ENCODE results near the gene CFAP77.

Gene CFAP77

DNA sequence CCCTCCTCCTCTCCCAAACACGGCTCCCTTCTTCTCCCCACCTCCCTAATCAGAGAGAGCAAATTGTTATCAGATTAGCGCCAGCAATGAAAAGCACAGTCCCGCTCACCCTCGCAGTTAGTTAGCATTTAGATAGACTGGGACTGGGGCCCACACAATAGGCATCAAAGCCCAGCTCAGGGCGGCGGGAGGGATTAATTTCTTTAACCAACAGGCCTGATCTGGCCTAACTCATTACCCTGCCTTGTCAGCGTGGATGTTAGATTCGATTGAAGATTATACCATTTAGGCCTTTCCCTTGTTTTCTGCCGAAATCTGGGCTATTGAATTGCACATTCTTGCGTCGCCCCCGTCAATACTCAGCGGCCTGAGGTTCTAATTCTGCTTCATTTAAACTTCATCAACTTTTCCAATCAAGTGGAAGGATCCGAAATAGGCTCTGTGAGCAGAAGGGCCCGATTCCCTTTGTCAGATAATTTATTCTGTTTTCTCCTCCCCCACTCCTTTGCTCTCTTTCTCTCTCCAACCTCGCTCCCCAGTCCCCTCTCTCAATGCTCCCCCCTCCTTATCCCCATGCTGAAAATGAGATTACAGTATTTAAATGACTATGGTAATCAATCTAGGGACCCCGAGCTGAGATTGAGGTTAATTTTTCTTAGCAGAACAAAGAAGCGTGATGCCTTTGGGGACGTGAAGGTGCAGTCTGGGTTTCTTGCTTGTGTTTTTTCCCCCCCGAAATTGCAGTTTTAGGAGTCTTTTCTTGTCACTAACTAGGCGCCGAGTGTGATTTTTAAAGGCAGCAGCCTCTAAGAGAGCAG lies 15.1 kb downstream of the CFAP77 start:
- no peaks in the 10 kb centered on the region for H3K9me3 Mint-ChIP-seq
- no peak for ATAC-seq
- no peaks in the 10 kb centered on the region for H3K36me3 Mint-ChIP-seq
- H3K27me3 Mint-ChIP-seq: peaks cover 54% of the 10 kb centered on the region
- no peak overlapping the region for H3K4me3 Mint-ChIP-seq
- no peaks in the 10 kb centered on the region for H3K4me1 Mint-ChIP-seq
- H3K27ac Mint-ChIP-seq: no peak overlapping the region

DNA sequence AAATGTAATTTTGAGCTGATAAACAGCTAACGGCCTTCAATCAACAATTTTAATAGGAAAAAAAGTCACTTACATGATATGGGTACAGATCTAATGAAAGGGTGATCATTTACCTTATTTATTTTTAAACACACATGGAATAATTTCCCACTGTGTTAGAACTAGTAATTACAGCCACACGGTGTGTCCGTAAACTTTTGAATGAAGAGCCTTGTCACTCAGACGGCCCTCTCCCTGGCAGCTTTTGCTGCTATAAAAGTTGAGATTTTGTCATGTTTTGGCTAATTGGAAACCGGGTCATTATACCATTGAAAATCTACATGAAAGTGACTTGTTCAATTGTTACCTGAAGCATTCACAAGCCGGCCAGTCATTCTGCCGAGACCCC lies 15.7 kb downstream of the CFAP77 start:
- Mint-ChIP-seq H3K4me1 (no peaks in the 10 kb centered on the region), H3K27me3 (peaks cover 57% of the 10 kb centered on the region), H3K9me3 (no peaks in the 10 kb centered on the region), H3K27ac (no peak overlapping the region), H3K36me3 (no peaks in the 10 kb centered on the region), H3K4me3 (no peak overlapping the region)
- no peak for ATAC-seq

DNA sequence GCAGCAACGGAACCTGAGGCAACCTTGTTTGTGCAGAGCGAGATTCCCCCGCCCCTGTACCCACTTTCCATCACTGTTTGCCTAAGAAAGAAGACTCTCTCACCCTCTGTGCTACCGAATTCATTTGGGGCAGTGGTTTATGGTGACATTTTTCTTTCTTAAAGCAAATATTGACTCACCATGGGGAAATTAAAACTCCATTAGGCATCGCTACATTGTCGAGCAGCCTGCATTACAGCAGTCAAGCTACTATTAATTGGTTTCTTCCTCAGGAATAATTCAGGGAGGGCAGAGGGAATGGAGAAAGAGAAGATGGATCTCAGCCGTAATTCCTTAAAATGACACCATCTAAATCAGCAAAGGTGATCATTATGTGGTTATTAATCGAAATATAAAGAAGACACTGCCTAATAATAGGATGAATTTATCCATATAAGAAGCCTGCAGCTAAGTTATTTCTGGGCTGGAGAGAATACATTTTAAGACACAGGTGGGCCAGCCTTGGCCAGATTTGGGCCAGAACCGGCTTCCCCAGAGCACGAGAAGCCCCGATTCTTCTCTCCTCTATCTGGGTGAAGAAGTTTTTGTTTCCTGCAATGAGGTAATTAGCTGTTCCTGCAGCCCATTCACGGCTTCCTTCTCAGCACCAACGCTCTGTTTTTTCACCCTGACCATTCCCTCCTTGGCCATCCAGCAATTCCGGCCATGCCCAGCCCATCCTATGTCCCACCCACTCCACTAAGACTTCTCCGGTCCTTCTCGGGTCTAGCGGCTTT lies 16.8 kb downstream of the CFAP77 start:
- no peak for ATAC-seq
- H3K36me3 Mint-ChIP-seq: no peaks in the 10 kb centered on the region
- no peak overlapping the region for H3K27ac Mint-ChIP-seq
- no peak overlapping the region for H3K4me3 Mint-ChIP-seq
- H3K9me3 Mint-ChIP-seq: no peaks in the 10 kb centered on the region
- H3K27me3 Mint-ChIP-seq: peaks cover 62% of the 10 kb centered on the region
- H3K4me1 Mint-ChIP-seq: no peaks in the 10 kb centered on the region

DNA sequence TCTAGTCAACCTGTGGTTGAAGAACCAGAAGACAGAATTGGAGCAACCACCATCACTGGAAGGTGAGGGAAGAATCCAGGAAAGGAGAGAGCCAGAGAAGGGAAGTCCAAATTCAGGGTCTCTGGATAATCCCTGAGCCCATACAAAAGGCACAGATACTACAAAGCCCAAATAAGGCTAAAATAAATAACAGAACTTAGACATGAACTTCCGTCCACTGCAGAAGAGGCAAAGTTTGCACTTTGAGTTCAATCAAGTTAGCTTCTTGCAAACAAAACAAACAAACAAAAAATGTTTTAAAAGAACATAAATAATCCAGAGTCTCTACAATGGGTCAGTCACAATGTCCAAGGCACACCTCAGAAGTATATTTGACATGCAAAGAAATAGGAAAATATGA lies 21.0 kb downstream of the CFAP77 start:
- Mint-ChIP-seq H3K27ac (no peak overlapping the region), H3K27me3 (peaks cover 53% of the 10 kb centered on the region), H3K4me1 (no peaks in the 10 kb centered on the region), H3K36me3 (no peaks in the 10 kb centered on the region), H3K9me3 (no peaks in the 10 kb centered on the region), H3K4me3 (no peak overlapping the region)
- ATAC-seq: no peak

DNA sequence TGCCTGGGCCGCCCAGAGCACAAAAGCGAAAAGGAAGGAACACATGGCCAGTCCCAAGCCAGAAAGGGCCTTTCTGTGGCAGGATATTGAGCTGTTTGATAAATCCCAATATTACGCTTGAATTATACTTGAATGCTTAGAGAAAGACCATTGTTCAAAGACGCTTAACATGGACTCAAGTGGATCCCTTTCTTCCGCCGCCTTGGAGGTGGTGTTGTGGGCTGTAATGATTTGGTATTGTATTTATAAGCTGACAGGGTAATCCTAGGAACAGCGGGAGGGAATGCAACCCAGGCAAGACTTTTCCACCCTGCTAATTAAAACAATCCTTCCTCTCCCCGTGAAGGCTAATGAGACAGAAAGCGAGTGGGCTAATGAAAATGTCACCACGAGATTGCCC lies 24.9 kb downstream of the CFAP77 start:
- Mint-ChIP-seq H3K27ac (no peak overlapping the region), H3K4me3 (no peak overlapping the region), H3K4me1 (no peaks in the 10 kb centered on the region), H3K36me3 (no peaks in the 10 kb centered on the region), H3K9me3 (no peaks in the 10 kb centered on the region), H3K27me3 (peaks cover 55% of the 10 kb centered on the region)
- no peak for ATAC-seq

DNA sequence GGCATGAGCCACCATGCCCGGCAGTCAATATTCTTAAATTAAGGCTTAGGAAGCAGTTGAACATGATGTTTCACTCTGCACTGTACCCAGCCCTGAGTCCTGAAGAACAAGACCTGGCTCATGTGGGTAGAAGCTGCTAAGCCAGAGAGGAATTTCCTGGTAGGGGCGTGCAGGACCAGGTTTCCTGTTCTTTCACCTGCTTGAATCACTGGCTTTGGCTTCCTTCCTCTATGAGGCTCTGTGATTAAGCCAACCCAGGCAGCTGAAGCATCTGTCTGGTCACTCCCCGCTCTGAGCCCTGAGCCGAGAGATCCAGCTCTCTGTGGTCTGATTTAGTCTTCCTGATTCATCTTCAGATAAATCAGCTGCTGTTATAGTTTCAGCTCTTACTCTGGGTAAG lies 29.1 kb downstream of the CFAP77 start:
- no peak for ATAC-seq
- Mint-ChIP-seq H3K27ac (no peak overlapping the region), H3K36me3 (no peaks in the 10 kb centered on the region), H3K9me3 (no peaks in the 10 kb centered on the region), H3K4me1 (no peaks in the 10 kb centered on the region), H3K27me3 (peaks cover 59% of the 10 kb centered on the region), H3K4me3 (no peak overlapping the region)

DNA sequence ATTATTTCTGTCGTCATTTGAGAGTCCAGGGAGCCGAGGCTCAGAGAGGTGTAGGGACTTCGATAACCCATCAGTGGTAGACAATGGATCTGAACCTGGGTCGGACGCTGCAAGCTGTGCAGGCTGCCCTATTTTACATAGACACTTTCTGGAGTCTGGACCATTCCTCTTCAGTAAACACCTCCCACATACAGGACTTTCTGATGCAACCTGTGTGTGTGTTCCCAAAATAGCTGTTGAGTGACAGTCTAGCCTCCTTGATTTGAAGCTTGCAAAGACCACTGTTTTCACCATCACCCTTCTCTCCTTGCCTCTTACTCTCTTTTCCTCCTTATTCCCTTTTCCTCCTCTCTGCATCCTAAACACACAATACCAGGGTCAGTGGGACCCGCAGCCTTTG lies 30.7 kb downstream of the CFAP77 start:
- Mint-ChIP-seq H3K36me3 (no peaks in the 10 kb centered on the region), H3K27ac (no peak overlapping the region), H3K9me3 (no peaks in the 10 kb centered on the region), H3K4me1 (no peaks in the 10 kb centered on the region), H3K27me3 (peaks cover 63% of the 10 kb centered on the region), H3K4me3 (no peak overlapping the region)
- ATAC-seq: no peak

DNA sequence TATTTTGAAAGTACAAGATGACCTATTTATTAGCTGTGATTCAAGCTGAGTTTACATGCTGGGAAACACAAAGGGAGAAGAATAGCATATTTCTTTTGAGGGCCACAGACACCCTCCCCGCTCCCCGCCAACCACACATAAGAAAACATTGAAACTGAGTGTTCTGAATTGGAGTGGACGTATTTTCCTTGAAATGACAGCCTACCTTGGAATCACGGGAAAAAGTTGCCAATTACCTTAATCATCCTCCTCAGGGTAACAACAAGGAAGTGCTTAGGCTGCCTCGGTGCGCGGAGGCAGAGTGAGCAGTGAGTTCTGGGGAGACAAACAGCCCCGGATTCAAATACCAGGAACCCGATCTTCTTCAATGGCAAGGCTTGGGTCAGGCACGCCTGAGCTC lies 31.4 kb downstream of the CFAP77 start:
- H3K27ac Mint-ChIP-seq: no peak overlapping the region
- H3K4me1 Mint-ChIP-seq: no peaks in the 10 kb centered on the region
- no peaks in the 10 kb centered on the region for H3K9me3 Mint-ChIP-seq
- H3K4me3 Mint-ChIP-seq: no peak overlapping the region
- no peak for ATAC-seq
- no peaks in the 10 kb centered on the region for H3K36me3 Mint-ChIP-seq
- peaks cover 60% of the 10 kb centered on the region for H3K27me3 Mint-ChIP-seq

DNA sequence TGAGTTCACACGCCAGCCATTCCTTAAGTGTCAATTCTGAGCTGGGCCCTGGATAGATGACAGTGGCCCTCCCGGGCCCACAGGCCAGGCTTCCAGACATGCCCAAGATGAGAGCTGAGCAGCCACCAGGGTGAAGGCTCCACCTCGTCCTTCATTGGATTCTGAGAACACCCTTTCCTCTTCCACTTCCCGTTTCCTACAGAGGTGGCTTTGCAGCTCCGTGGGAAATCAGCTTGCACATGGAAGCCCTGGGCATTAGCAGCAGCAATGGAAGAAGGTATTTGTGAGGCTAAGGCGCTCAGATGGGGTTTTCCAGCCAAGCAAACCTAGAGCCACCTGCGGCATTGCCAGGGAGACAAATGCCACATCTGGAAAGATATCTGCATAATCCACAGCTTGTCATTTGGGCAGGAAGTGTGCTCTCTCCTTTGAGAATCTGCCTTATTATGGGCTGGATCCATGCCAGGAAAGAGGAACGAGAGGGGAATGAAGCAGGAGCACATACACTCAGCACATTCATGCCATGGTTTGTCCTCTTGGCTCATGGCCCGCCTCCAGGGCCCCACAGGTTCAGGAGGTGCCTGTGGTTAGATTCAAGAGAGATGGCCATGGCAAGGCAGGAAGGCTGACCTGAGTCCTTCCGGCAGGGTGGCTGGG lies 34.1 kb downstream of the CFAP77 start:
- ATAC-seq: no peak
- peaks cover 51% of the 10 kb centered on the region for H3K27me3 Mint-ChIP-seq
- no peaks in the 10 kb centered on the region for H3K36me3 Mint-ChIP-seq
- no peak overlapping the region for H3K27ac Mint-ChIP-seq
- no peak overlapping the region for H3K4me3 Mint-ChIP-seq
- no peaks in the 10 kb centered on the region for H3K4me1 Mint-ChIP-seq
- no peaks in the 10 kb centered on the region for H3K9me3 Mint-ChIP-seq

DNA sequence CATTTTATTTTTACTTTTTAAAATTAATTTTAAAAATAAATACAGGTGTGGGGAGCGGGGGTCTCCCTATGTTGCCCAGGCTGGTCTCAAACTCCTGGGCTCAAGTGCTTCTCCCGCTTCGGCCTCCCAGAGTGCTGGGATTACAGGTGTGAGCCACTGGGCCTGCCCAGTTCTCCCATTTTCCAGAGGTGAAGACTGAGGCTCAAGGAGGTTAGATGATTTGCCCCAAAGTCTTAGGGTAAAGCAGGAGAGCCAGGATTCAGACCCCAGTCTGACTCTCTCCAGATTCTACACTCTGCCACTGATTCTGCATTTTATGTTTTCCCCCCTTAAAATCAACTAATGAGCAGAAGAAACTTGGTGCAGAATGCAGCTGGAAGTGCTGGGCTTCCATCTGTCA lies 36.9 kb downstream of the CFAP77 start:
- Mint-ChIP-seq H3K4me3 (no peak overlapping the region), H3K27me3 (peaks cover 62% of the 10 kb centered on the region), H3K9me3 (no peaks in the 10 kb centered on the region), H3K4me1 (no peaks in the 10 kb centered on the region), H3K36me3 (no peaks in the 10 kb centered on the region), H3K27ac (no peak overlapping the region)
- ATAC-seq: no peak

DNA sequence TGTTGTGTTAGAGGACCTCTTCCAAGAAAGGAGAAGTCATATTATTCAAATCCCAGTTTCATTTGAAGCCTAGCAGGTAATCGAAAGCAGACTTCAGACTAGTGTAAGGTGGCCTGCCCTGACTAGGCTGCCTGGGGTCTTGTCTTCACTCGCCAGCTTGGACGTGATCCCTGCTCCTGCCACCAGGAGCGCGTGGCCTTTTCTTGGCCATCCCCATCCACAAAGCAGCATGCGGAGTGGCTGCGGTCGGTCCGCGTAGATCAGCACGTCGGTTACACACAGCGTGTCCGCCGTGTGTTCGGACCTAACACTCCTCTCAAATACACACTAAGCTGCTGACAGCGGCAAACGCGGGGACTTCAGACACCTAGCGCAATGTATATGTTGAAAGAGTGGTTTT lies 37.3 kb downstream of the CFAP77 start:
- no peak overlapping the region for H3K4me3 Mint-ChIP-seq
- H3K36me3 Mint-ChIP-seq: no peaks in the 10 kb centered on the region
- peaks cover 62% of the 10 kb centered on the region for H3K27me3 Mint-ChIP-seq
- ATAC-seq: no peak
- H3K27ac Mint-ChIP-seq: no peak overlapping the region
- H3K4me1 Mint-ChIP-seq: no peaks in the 10 kb centered on the region
- no peaks in the 10 kb centered on the region for H3K9me3 Mint-ChIP-seq

DNA sequence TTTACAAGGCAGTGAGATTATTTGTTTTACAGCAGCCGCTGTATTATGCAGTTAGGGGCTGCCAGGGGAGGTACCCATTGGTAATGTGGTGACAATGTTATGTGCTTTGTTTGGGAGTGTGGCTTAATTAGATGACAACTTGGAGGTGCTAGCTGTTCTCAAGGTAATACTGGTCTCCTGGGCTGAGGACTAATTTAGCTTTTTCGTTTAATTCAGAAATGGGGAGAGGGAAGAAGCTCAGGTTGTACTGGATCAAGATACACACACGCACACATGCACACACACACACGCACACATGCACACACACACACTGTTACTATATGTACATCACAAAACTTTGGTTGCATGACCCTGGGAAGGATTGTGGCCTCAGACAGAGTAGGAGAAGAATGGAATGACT lies 37.9 kb downstream of the CFAP77 start:
- Mint-ChIP-seq H3K4me3 (no peak overlapping the region), H3K27ac (no peak overlapping the region), H3K27me3 (peaks cover 58% of the 10 kb centered on the region), H3K4me1 (no peaks in the 10 kb centered on the region), H3K9me3 (no peaks in the 10 kb centered on the region), H3K36me3 (no peaks in the 10 kb centered on the region)
- no peak for ATAC-seq

DNA sequence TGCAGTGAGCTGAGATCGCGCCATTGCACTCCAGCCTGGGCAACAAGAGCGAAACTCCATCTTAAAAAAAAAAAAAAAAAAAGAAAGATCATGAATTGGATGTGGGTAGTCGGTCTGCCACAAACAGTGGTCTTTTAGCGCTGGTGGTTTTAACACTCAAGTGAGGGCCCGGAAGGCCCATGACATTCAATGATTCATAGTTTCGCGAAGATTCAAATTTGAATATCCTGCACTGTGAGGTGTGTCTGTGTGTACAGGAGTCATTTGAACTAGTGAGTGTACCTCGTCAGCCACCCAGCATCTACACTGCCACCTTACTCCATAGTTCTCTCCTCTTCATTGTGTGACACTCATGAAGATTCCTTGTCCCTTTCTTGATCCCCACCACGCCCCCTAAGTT lies 41.3 kb downstream of the CFAP77 start:
- Mint-ChIP-seq H3K27me3 (peaks cover 28% of the 10 kb centered on the region), H3K27ac (no peak overlapping the region)

DNA sequence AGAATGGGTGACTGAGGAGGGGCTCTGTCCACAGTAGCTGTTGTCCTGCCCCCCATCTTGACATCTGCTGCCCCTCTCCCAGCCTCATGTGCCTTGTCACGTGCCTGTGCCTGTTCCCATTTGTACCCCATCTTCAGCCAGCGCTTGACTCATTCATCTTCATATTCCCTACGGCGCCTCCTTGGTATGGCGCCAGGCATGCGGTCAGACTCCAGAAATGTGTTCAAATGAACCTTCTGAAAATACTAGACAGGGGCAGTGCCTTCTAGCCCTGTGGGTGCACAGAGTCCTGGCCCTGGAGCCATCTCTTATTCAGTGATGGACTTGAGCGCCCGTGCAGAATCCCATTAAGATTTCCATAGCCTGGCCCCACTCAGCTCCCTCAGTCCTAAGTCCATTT lies 46.2 kb downstream of the CFAP77 start:
- peaks cover 23% of the 10 kb centered on the region for H3K27me3 Mint-ChIP-seq
- no peaks in the 10 kb centered on the region for H3K4me1 Mint-ChIP-seq
- H3K4me3 Mint-ChIP-seq: no peak overlapping the region
- no peak for ATAC-seq
- no peaks in the 10 kb centered on the region for H3K36me3 Mint-ChIP-seq
- no peaks in the 10 kb centered on the region for H3K9me3 Mint-ChIP-seq
- H3K27ac Mint-ChIP-seq: no peak overlapping the region

More for the DNA sequence above, 41.3 kb downstream of the CFAP77 start:
- Mint-ChIP-seq H3K4me1 (no peaks in the 10 kb centered on the region), H3K9me3 (no peaks in the 10 kb centered on the region), H3K36me3 (no peaks in the 10 kb centered on the region), H3K4me3 (no peak overlapping the region)
- ATAC-seq: peak; percentile 22

DNA sequence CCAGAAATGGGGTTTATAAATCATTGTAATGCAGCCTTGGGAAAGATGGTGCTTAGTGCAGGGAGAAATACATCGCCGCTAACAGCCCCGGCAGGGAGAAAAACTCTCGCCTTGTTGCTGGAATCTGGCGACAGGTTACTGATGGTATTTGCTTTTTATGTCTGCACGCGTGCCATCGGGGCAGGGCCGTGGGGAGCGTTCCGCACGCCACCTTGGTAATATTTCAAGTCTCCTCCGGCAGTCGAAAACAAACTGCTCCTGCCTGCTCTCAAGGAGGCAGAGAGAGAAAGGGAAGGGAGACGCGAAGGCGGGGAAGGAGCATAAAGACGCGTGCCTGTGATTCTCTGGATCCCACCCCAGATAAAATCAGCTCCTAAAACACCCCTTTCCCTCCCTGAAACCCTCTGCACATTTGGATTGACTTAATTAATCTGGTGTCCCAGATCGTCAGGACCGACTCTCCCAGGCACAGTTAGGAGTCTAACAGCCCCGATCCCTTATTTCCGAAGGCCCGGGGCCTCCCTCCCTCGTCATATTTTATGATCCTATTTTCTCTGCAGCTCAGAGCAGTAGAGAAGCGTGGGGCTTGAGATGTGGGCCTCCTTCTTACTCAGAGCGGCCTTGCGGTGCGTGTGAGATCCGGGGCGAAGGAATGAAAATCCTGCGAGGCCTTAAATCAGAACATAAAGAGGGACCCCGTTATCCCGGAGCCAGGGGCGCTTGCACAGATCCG lies 47.7 kb downstream of the CFAP77 start:
- no peak for ATAC-seq
- Mint-ChIP-seq H3K4me1 (no peaks in the 10 kb centered on the region), H3K27ac (no peak overlapping the region), H3K27me3 (peaks cover 14% of the 10 kb centered on the region), H3K36me3 (no peaks in the 10 kb centered on the region), H3K9me3 (no peaks in the 10 kb centered on the region), H3K4me3 (no peak overlapping the region)
